Activated naive CD8-positive, alpha-beta T cell treated with anti-CD3 and anti-CD28 coated beads, Interleukin-2, amount 50 U/mL, for 24 hours (primary cell): ENCODE results near the gene RAP1GDS1.
"Not testable (repeated sequence)": the region's sequence is repeated elsewhere in the genome, so short reads cannot be mapped to it uniquely, and the experiment has no call there.

ENCODE experiments used
- ATAC-seq: fragments of 150-1000 bp; cut with Tn5 transposase; one replicate; pipeline ENCODE4 v1.10.0; 2021
- DNase-seq: peaks from one replicate; pipeline ENCODE4 v3.0.0; 2021
- H3K27ac Mint-ChIP-seq: one replicate; pipeline ENCODE4 v1.8.0; 2021; ENCODE audit warnings: mild to moderate bottlenecking, mixed read lengths
- H3K27me3 Mint-ChIP-seq: one replicate; pipeline ENCODE4 v1.8.0; 2021; ENCODE audit warnings: mixed read lengths
- H3K36me3 Mint-ChIP-seq: one replicate; pipeline ENCODE4 v1.8.0; 2021; ENCODE audit warnings: low read depth, mixed read lengths
- H3K4me1 Mint-ChIP-seq: one replicate; pipeline ENCODE4 v1.8.0; 2021; ENCODE audit warnings: mixed read lengths
- H3K4me3 Mint-ChIP-seq: one replicate; pipeline ENCODE4 v1.8.0; 2021; ENCODE audit warnings: mild to moderate bottlenecking, moderate library complexity, mixed read lengths
- H3K9me3 Mint-ChIP-seq: one replicate; pipeline ENCODE4 v1.8.0; 2021; ENCODE audit warnings: mixed read lengths

RAP1GDS1 gene

DNA sequence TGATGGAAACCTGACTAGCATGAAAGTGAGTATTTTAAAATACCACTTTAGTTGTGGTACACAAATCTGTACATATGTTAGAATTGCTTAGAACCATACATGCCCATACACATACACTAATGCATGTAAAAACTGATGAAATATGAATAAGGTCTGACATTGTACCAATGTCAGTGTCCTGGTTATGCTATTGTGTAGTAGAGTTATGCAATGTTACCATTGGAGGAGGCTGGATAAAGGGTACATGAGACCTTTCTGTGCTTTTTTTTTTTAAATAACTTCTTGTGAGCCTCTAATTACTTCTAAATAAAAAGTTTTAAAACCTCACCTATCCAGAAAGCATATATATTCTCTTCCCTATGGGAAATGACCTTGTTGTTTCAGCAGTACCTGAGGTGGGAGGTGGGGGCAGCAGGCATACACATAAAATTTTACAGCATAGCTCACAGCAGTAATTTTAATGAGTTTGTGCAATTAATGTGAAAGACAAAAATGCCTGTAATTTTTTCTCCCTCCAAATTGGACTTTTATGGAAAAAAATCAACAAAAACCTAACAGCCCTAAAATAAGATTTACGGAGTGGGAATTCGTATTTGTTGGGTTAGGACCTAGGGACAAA lies 97.6 kb downstream of the RAP1GDS1 start:
- Mint-ChIP-seq H3K4me1 (peaks cover 8% of the 10 kb centered on the region), H3K4me3 (no peak overlapping the region), H3K27me3 (no peaks in the 10 kb centered on the region), H3K36me3 (peaks cover 27% of the 10 kb centered on the region), H3K27ac (no peak overlapping the region), H3K9me3 (peaks cover 4% of the 10 kb centered on the region)
- ATAC-seq: no peak
- no peak for DNase-seq

GRCh38 chr4:98359646-98360045 lies 98.5 kb downstream of the RAP1GDS1 start:
- Mint-ChIP-seq H3K4me3 (no peak overlapping the region), H3K36me3 (peaks cover 35% of the 10 kb centered on the region), H3K27me3 (no peaks in the 10 kb centered on the region), H3K4me1 (peaks cover 8% of the 10 kb centered on the region), H3K27ac (no peak overlapping the region), H3K9me3 (peaks cover 5% of the 10 kb centered on the region)
- DNase-seq: no peak
- no peak for ATAC-seq

GRCh38 chr4:98363431-98363830 lies 102.2 kb downstream of the RAP1GDS1 start:
- ATAC-seq: no peak
- H3K27ac Mint-ChIP-seq: no peak overlapping the region

GRCh38 chr4:98366275-98366674 lies 105.1 kb downstream of the RAP1GDS1 start:
- not testable (repeated sequence) for DNase-seq, H3K27me3 Mint-ChIP-seq, H3K27ac Mint-ChIP-seq, ATAC-seq, H3K4me1 Mint-ChIP-seq, H3K4me3 Mint-ChIP-seq
- H3K9me3 Mint-ChIP-seq: peaks cover 30% of the 10 kb centered on the region
- H3K36me3 Mint-ChIP-seq: peaks cover 76% of the 10 kb centered on the region

More at GRCh38 chr4:98363431-98363830, 102.2 kb downstream of the RAP1GDS1 start:
- peaks cover 8% of the 10 kb centered on the region for H3K4me1 Mint-ChIP-seq
- H3K4me3 Mint-ChIP-seq: no peak overlapping the region
- no peaks in the 10 kb centered on the region for H3K27me3 Mint-ChIP-seq
- peaks cover 62% of the 10 kb centered on the region for H3K36me3 Mint-ChIP-seq
- peaks cover 23% of the 10 kb centered on the region for H3K9me3 Mint-ChIP-seq
- DNase-seq: no peak

GRCh38 chr4:98368000-98368399 lies 106.8 kb downstream of the RAP1GDS1 start:
- H3K36me3 Mint-ChIP-seq: peaks cover 63% of the 10 kb centered on the region
- not testable (repeated sequence) for H3K4me3 Mint-ChIP-seq, H3K27ac Mint-ChIP-seq, H3K27me3 Mint-ChIP-seq, DNase-seq, ATAC-seq, H3K4me1 Mint-ChIP-seq
- peaks cover 30% of the 10 kb centered on the region for H3K9me3 Mint-ChIP-seq

- Mint-ChIP-seq H3K36me3 (peaks cover 63% of the 10 kb centered on the region), H3K9me3 (peaks cover 25% of the 10 kb centered on the region), H3K27ac (no peak overlapping the region), H3K27me3 (no peaks in the 10 kb centered on the region), H3K4me1 (no peaks in the 10 kb centered on the region), H3K4me3 (no peak overlapping the region)
- no peak for DNase-seq
- no peak for ATAC-seq
Measured at GRCh38 chr4:98369322-98369721, 108.1 kb downstream of the RAP1GDS1 start.

- H3K4me1 Mint-ChIP-seq: peaks cover 14% of the 10 kb centered on the region
- DNase-seq: no peak
- H3K27me3 Mint-ChIP-seq: no peaks in the 10 kb centered on the region
- peaks cover 28% of the 10 kb centered on the region for H3K36me3 Mint-ChIP-seq
- H3K4me3 Mint-ChIP-seq: no peak overlapping the region
- H3K27ac Mint-ChIP-seq: no peak overlapping the region
- no peaks in the 10 kb centered on the region for H3K9me3 Mint-ChIP-seq
- ATAC-seq: no peak
Measured at GRCh38 chr4:98374643-98375042, 113.5 kb downstream of the RAP1GDS1 start.

DNA sequence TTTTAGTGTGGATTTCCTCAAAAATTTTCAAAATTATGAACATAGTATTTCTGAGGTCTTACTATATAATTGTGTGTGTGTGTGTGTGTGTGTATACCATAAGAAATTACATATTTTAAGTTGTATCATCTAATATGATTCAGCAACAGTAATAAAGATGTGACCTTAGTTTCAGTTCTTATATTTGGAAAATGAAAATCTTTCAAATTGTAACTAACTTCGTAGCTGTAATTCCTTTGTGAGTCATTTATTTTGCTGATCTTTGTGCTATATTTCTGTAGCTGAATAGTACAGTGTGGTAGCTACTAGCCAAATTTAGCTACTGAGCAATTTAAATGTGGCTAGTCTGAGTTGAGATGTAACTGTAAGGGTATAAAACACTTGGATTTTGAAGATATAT lies 116.4 kb downstream of the RAP1GDS1 start:
- H3K27me3 Mint-ChIP-seq: no peaks in the 10 kb centered on the region
- ATAC-seq (peak; percentile 65), DNase-seq (no peak)
- peaks cover 14% of the 10 kb centered on the region for H3K4me1 Mint-ChIP-seq
- H3K4me3 Mint-ChIP-seq: no peak overlapping the region
- H3K36me3 Mint-ChIP-seq: peaks cover 20% of the 10 kb centered on the region
- H3K9me3 Mint-ChIP-seq: no peaks in the 10 kb centered on the region
- no peak overlapping the region for H3K27ac Mint-ChIP-seq

DNA sequence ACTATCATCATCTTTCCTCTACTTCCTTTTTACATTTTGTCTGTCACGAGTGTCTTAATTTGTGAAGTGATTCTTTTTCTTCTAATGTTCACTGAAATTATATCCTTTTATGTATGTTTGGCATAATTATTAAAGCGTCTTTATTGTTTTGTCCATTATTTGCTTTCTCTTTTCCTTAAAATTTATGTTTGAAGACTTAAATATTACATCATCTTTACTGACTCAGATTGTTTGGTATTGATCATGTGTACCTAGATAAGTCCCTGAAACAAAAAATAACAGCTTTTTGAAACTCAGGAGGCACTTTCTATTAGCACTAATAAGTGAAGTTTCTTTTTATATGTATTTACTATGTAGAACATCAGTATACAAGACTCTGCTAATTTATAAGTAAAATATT lies 120.1 kb downstream of the RAP1GDS1 start:
- H3K27ac Mint-ChIP-seq: no peak overlapping the region
- no peak overlapping the region for H3K4me3 Mint-ChIP-seq
- no peak for DNase-seq
- no peaks in the 10 kb centered on the region for H3K9me3 Mint-ChIP-seq
- peaks cover 5% of the 10 kb centered on the region for H3K36me3 Mint-ChIP-seq
- no peaks in the 10 kb centered on the region for H3K27me3 Mint-ChIP-seq
- H3K4me1 Mint-ChIP-seq: peaks cover 11% of the 10 kb centered on the region
- ATAC-seq: no peak

DNA sequence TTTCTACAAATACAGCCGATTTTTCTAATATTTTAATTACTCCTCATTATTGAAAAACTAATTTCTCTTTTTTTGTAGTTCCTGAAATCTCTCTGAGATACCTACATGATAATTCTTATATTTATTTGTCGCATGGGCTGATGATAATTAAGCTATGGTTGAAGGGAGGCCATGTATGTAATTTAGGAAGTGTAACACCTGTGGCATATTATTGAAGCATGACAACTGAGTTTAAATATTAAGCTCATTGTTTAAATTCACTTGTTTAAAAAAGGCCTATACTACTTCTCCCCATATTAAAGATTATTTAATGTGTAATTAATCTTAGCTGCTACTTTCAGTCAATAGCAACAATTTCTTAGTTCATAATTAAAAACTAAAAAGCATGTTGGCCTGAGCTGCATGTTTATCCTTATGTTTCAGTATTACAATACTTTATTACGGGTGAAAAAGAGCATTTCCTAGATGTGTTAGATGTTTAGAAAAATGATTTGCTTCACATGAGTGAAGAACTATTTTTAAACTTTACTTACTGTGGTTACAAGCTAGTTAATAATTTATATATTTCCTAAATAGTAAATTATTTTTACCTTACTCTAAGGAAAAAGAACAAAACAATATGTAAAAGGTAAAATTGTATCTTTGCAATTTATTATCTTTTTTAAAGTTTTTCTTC lies 122.4 kb downstream of the RAP1GDS1 start:
- DNase-seq (no peak), ATAC-seq (no peak)
- Mint-ChIP-seq H3K4me3 (no peak overlapping the region), H3K27me3 (no peaks in the 10 kb centered on the region), H3K4me1 (no peaks in the 10 kb centered on the region), H3K9me3 (no peaks in the 10 kb centered on the region), H3K36me3 (peaks cover 11% of the 10 kb centered on the region), H3K27ac (no peak overlapping the region)

DNA sequence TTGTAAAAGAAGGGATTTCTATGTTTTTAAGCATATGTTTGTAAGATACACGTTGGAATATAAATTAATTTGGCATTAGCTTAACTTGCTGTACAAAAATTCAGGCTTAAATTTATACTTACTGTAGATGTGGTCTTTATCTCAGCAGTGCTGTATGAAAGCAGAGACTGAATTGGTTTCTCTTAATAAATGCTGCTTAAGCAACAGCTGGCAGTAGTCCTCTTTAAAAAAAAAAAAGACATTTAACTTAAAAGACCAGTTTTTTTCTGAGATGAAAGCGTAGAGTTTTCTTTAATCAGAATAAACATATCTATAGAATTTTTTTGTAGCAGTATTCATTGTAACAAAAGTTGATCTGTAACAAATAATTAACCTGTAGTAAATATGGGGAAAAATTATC lies 124.6 kb downstream of the RAP1GDS1 start:
- ATAC-seq (no peak), DNase-seq (no peak)
- Mint-ChIP-seq H3K27me3 (no peaks in the 10 kb centered on the region), H3K27ac (no peak overlapping the region), H3K4me3 (no peak overlapping the region), H3K36me3 (peaks cover 15% of the 10 kb centered on the region), H3K9me3 (no peaks in the 10 kb centered on the region), H3K4me1 (no peaks in the 10 kb centered on the region)

DNA sequence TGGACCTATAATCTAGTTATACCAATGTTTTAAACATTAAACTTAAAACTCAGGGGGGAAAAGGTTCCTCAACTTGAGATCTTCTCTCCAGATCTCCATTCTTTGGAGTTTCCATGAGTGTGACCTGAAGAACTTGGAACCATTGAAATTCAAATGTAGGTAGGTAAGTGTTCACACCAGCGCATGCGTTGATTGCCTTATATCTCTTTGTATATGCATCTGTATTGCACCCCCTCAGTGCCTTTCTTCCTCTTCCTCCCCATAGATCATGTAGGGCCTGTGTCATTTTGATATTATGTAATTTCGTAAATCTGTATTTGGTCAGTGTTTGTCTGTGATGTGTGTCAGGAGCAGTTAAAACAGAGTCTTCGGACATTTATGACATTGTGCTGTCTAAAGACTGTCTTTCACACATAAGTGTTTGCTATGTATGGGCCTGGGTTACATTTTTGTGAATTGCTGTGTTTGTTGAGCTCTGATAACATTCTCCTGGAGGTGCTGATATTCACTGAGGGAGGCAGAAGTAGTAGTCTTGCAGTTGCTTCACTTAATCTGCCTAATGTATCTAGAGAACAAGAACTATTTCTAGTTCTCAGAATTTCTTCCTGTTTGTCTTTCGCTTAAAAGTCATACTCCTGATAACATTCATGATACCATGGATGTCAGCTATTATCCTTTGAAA lies 126.3 kb downstream of the RAP1GDS1 start:
- H3K4me1 Mint-ChIP-seq: no peaks in the 10 kb centered on the region
- DNase-seq: no peak
- no peak overlapping the region for H3K27ac Mint-ChIP-seq
- H3K4me3 Mint-ChIP-seq: no peak overlapping the region
- no peak for ATAC-seq
- H3K27me3 Mint-ChIP-seq: no peaks in the 10 kb centered on the region
- peaks cover 22% of the 10 kb centered on the region for H3K36me3 Mint-ChIP-seq
- H3K9me3 Mint-ChIP-seq: no peaks in the 10 kb centered on the region

- Mint-ChIP-seq H3K4me1 (peaks cover 6% of the 10 kb centered on the region), H3K36me3 (peaks cover 45% of the 10 kb centered on the region), H3K4me3 (no peak overlapping the region), H3K27ac (no peak overlapping the region), H3K27me3 (no peaks in the 10 kb centered on the region), H3K9me3 (peaks cover 25% of the 10 kb centered on the region)
- no peak for DNase-seq
- peak; percentile 84 for ATAC-seq
Measured at GRCh38 chr4:98394134-98394533, 132.9 kb downstream of the RAP1GDS1 start.

- no peaks in the 10 kb centered on the region for H3K27me3 Mint-ChIP-seq
- peaks cover 13% of the 10 kb centered on the region for H3K36me3 Mint-ChIP-seq
- no peak overlapping the region for H3K4me3 Mint-ChIP-seq
- peaks cover 6% of the 10 kb centered on the region for H3K4me1 Mint-ChIP-seq
- H3K27ac Mint-ChIP-seq: no peak overlapping the region
- DNase-seq: no peak
- ATAC-seq: peak; percentile 33
- peaks cover 35% of the 10 kb centered on the region for H3K9me3 Mint-ChIP-seq
Measured at GRCh38 chr4:98399915-98400314, 138.7 kb downstream of the RAP1GDS1 start.

DNA sequence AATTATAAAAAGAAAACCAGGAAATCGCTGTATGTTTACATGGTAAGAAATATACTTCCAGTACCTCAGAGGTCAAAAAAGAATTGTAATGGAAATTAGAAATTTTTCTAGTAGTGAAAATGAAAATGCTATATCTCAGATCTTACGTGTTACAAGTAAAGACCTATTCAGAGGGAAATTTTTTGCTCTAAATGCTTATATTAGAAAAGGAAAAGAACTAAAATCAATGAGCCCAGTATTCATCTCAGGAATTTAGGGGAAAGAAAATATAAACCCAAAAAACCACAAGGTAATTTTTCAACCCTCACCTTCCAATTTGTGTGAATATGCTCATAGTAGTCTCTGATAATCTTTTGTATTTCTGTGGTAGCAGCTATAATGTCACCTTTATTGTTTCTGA lies 145.6 kb downstream of the RAP1GDS1 start:
- ATAC-seq: peak; percentile 89
- peak overlapping the region; percentile 59 for H3K27ac Mint-ChIP-seq
- no peaks in the 10 kb centered on the region for H3K27me3 Mint-ChIP-seq

More for the DNA sequence above, 145.6 kb downstream of the RAP1GDS1 start:
- no peak for DNase-seq
- Mint-ChIP-seq H3K9me3 (peaks cover 12% of the 10 kb centered on the region), H3K4me1 (peaks cover 19% of the 10 kb centered on the region), H3K36me3 (peaks cover 30% of the 10 kb centered on the region), H3K4me3 (no peak overlapping the region)
